ENCODE measurements around the gene MATCAP1. TPM values are rescaled to one million over a fixed set of nuclear protein-coding genes. Genes with fewer than 3 reads are reported as not detected.
A peak's percentile ranks its signal among the peaks of the same experiment; 100 is the strongest.

MATCAP1 gene
- total and polyA plus RNA-seq, 4 donors = 1.5 to 4.8 (median 3.2) TPM

DNA sequence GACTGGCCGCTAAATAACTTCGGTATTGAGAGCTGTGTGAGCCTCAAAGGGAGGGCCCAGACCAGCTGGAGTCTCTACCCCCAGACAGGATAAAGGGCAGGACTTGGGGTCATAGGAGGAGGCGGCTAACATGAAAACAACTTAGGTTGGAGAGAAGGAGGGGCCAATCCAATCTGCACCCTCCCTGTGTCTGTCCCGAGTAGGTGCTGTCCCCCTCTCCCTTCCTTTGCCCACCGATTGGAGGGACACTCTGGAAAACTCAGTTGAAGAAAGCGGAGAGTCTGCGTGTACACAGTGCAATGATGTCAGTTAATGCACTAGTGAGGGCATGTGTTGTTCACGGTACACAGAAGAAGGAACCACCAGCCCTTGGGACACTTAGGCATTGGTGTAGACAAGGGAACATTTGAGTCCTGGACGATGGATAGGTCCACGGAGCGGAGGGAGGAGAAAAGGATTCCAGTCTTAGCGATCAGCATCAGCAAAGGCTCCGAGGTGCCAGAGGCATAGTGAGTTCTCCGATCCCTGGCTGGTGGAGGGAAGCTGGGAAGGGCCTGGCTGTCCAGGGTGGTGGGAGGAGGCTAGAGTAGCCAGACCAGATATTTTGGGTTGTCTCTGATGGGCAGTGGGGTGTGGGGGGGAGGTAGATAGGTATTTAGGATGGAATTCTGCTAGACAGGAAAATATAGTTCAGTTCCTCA, 12.7 kb downstream of the MATCAP1 start:
- Histone ChIP-seq H3K9ac (ENCODE audit: low read depth in 1 of 2, low read length in 2 of 2) (peak overlapping the region; percentile 13 to 65), H3K36me3 (ENCODE audit: control insufficient read depth in 4 of 4, insufficient read depth in 3 of 4, low read depth in 1 of 4, low read length in 3 of 4) (peaks cover 0 to 2% (median 0%) of the 10 kb centered on the region in 4 donors), H3K4me1 (ENCODE audit: control insufficient read depth in 4 of 4, insufficient read depth in 4 of 4, low read length in 3 of 4) (peaks cover 11 to 26% (median 19%) of the 10 kb centered on the region in 4 donors), H3K4me3 (ENCODE audit: low read depth in 1 of 3, low read length in 3 of 3) (peak overlapping the region in 1 of 3 donors; percentile 60), H3K27ac (ENCODE audit: low read depth in 1 of 2, low read length in 2 of 2) (peak overlapping the region in 1 of 2 donors; percentile 60), H3K9me3 (ENCODE audit: control insufficient read depth in 4 of 4, low read length in 3 of 4) (no peaks in the 10 kb centered on the region), H3K27me3 (ENCODE audit: control insufficient read depth in 4 of 4, insufficient read depth in 4 of 4, low read length in 3 of 4) (no peaks in the 10 kb centered on the region)
- peak; percentile 26 for TF ChIP-seq NR2F2 (IDR thresholded peaks at IDR 0.05)
- TF ChIP-seq, protein P1, sequence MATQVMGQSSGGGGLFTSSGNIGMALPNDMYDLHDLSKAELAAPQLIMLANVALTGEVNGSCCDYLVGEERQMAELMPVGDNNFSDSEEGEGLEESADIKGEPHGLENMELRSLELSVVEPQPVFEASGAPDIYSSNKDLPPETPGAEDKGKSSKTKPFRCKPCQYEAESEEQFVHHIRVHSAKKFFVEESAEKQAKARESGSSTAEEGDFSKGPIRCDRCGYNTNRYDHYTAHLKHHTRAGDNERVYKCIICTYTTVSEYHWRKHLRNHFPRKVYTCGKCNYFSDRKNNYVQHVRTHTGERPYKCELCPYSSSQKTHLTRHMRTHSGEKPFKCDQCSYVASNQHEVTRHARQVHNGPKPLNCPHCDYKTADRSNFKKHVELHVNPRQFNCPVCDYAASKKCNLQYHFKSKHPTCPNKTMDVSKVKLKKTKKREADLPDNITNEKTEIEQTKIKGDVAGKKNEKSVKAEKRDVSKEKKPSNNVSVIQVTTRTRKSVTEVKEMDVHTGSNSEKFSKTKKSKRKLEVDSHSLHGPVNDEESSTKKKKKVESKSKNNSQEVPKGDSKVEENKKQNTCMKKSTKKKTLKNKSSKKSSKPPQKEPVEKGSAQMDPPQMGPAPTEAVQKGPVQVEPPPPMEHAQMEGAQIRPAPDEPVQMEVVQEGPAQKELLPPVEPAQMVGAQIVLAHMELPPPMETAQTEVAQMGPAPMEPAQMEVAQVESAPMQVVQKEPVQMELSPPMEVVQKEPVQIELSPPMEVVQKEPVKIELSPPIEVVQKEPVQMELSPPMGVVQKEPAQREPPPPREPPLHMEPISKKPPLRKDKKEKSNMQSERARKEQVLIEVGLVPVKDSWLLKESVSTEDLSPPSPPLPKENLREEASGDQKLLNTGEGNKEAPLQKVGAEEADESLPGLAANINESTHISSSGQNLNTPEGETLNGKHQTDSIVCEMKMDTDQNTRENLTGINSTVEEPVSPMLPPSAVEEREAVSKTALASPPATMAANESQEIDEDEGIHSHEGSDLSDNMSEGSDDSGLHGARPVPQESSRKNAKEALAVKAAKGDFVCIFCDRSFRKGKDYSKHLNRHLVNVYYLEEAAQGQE (IDR thresholded peaks at IDR 0.05) = no peak
- 67% methylated on average over 14 of the region's 14 CpGs for WGBS
- DNase-seq (ENCODE audit: low spot score) = no peak

DNA sequence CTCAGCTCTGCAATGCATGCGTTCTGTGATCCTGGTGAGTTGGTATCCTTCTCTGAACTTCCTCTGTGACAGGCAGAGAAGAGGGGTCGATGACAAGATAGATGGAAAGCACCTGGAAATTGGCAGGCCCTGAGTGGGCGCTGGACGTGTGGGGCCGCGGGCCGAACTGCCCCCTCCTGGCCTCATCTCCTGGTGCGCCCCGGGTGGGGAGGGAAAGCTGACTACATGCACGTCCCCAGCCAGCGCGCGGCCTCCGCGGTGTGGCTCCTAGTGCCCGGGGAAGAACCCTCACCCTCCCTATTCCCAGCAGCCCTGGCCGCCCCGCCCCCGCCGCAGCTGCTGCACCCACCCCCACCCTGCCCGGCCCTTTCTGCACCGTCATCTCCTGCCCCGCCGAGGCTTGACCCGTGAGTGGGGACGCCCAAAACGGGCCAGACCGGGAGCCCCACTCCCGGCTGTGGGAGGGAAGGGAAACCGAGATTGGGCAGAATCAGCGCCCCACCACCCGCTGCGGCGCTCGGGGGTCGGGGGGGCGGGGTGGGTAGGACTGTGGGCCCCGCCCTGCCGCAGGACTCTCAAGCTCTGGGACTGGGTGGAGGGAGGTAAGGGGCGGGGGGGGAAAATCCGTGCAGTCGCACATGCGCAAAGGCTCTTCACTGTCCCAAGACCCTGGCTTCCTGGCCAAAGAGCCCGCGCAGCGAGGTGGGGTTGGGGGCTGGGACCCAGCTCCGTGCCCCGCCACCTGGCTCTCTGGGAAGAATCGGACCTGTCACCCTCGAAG, 13.4 kb downstream of the MATCAP1 start, which contains the start of gene NOL3:
NOL3 (plus strand) TSS at position 371 of the 781 bp plus-strand sequence.
- DNase-seq (ENCODE audit: low spot score) = peak; percentile 69
- Histone ChIP-seq H3K9ac (ENCODE audit: low read depth in 1 of 2, low read length in 2 of 2) (peak within 1 kb of the TSS; percentile 13 to 65), H3K9me3 (ENCODE audit: control insufficient read depth in 4 of 4, low read length in 3 of 4) (no peaks in the 10 kb centered on the region), H3K4me3 (ENCODE audit: low read depth in 1 of 3, low read length in 3 of 3) (peak within 1 kb of the TSS in 2 of 3 donors; percentile 49 to 60), H3K36me3 (ENCODE audit: control insufficient read depth in 4 of 4, insufficient read depth in 3 of 4, low read depth in 1 of 4, low read length in 3 of 4) (peaks cover 0 to 2% (median 0%) of the 10 kb centered on the region in 4 donors), H3K27ac (ENCODE audit: low read depth in 1 of 2, low read length in 2 of 2) (peak within 1 kb of the TSS in 1 of 2 donors; percentile 60), H3K27me3 (ENCODE audit: control insufficient read depth in 4 of 4, insufficient read depth in 4 of 4, low read length in 3 of 4) (no peaks in the 10 kb centered on the region), H3K4me1 (ENCODE audit: control insufficient read depth in 4 of 4, insufficient read depth in 4 of 4, low read length in 3 of 4) (peaks cover 11 to 27% (median 19%) of the 10 kb centered on the region in 4 donors)
- TF ChIP-seq, protein P2, sequence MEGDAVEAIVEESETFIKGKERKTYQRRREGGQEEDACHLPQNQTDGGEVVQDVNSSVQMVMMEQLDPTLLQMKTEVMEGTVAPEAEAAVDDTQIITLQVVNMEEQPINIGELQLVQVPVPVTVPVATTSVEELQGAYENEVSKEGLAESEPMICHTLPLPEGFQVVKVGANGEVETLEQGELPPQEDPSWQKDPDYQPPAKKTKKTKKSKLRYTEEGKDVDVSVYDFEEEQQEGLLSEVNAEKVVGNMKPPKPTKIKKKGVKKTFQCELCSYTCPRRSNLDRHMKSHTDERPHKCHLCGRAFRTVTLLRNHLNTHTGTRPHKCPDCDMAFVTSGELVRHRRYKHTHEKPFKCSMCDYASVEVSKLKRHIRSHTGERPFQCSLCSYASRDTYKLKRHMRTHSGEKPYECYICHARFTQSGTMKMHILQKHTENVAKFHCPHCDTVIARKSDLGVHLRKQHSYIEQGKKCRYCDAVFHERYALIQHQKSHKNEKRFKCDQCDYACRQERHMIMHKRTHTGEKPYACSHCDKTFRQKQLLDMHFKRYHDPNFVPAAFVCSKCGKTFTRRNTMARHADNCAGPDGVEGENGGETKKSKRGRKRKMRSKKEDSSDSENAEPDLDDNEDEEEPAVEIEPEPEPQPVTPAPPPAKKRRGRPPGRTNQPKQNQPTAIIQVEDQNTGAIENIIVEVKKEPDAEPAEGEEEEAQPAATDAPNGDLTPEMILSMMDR (IDR thresholded peaks at IDR 0.05; ENCODE audit: low read depth, low read length, missing input control) = no peak
- peak; percentile 26 for TF ChIP-seq SP1 (IDR thresholded peaks at IDR 0.05)
- 6% methylated on average over 50 of the region's 50 CpGs for WGBS

GRCh38 chr16:67169642-67170167, 14.1 kb downstream of the MATCAP1 start:
- peaks cover 0 to 2% (median 0%) of the 10 kb centered on the region in 4 donors for H3K36me3 ChIP-seq (ENCODE audit: control insufficient read depth in 4 of 4, insufficient read depth in 3 of 4, low read depth in 1 of 4, low read length in 3 of 4)
- no peak overlapping the region for H3K9ac ChIP-seq (ENCODE audit: low read depth in 1 of 2, low read length in 2 of 2)
- TF ChIP-seq RAD21 (IDR thresholded peaks at IDR 0.05) = no peak
- no peak for TF ChIP-seq NR2F2 (IDR thresholded peaks at IDR 0.05)
- TF ChIP-seq GABPA (IDR thresholded peaks at IDR 0.05 in 1 of 2, conservative IDR thresholded peaks at IDR 0.05 in 1 of 2) = no peak
- TF ChIP-seq, protein P3, sequence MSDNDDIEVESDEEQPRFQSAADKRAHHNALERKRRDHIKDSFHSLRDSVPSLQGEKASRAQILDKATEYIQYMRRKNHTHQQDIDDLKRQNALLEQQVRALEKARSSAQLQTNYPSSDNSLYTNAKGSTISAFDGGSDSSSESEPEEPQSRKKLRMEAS (IDR thresholded peaks at IDR 0.05) = no peak
- no peak for TF ChIP-seq FOXA1 (IDR thresholded peaks at IDR 0.05)
- TF ChIP-seq, protein P2 (IDR thresholded peaks at IDR 0.05; ENCODE audit: low read depth, low read length, missing input control) = peak; percentile 25
- TF ChIP-seq HNF4A (conservative IDR thresholded peaks at IDR 0.05) = no peak
- H3K27me3 ChIP-seq (ENCODE audit: control insufficient read depth in 4 of 4, insufficient read depth in 4 of 4, low read length in 3 of 4) = no peaks in the 10 kb centered on the region
- peak overlapping the region in 2 of 3 donors; percentile 49 to 60 for H3K4me3 ChIP-seq (ENCODE audit: low read depth in 1 of 3, low read length in 3 of 3)
- no peak for DNase-seq (ENCODE audit: low spot score)
- H3K4me1 ChIP-seq (ENCODE audit: control insufficient read depth in 4 of 4, insufficient read depth in 4 of 4, low read length in 3 of 4) = peaks cover 17 to 31% (median 24%) of the 10 kb centered on the region in 4 donors
- WGBS = 25% methylated on average over 24 of the region's 24 CpGs
- no peaks in the 10 kb centered on the region for H3K9me3 ChIP-seq (ENCODE audit: control insufficient read depth in 4 of 4, low read length in 3 of 4)
- peak overlapping the region in 1 of 2 donors; percentile 36 for H3K27ac ChIP-seq (ENCODE audit: low read depth in 1 of 2, low read length in 2 of 2)

Data from liver (tissue), 9 donors.